NCI-H524 (cell line): ENCODE measurements around the gene RHOB.

Experiments
- DNase-seq, 2 experiments: peaks; one replicate each; lab custom pipeline; 2025; lab: John Stamatoyannopoulos, UW

The RHOB gene

GRCh38 chr2:20438334-20439192 lies 8.3 kb upstream of the RHOB start:
- DNase-seq = no peak

GRCh38 chr2:20439193-20439475 lies 7.7 kb upstream of the RHOB start:
- DNase-seq = no peak

GRCh38 chr2:20439503-20439902 lies 7.4 kb upstream of the RHOB start:
- DNase-seq = no peak

DNA sequence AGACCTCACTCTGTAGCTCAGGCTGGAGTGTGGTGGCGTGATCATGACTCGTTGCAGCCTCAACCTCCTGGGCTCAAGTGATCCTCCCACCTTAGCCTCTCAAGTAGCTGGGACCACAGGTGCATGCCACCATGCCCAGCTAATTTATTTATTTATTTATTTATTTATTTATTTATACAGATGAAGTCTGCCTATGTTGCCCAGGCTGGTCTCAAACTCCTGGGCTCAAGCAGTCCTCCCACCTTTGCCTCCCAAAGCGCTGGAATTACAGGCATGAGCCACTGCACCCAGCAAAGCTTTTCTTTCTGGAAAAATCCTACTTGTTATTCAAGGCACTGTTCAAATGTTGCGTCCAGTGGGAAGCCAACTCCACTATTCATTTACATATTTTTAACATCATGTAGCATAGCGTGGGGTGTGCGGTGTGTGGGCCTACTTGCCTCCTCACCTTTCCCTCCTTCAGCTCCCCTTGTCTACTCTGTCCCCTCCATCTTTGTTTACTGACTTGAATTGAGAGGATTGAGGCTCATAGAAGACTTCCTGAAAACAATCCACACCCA lies 6.8 kb upstream of the RHOB start:
- no peak for DNase-seq

DNA sequence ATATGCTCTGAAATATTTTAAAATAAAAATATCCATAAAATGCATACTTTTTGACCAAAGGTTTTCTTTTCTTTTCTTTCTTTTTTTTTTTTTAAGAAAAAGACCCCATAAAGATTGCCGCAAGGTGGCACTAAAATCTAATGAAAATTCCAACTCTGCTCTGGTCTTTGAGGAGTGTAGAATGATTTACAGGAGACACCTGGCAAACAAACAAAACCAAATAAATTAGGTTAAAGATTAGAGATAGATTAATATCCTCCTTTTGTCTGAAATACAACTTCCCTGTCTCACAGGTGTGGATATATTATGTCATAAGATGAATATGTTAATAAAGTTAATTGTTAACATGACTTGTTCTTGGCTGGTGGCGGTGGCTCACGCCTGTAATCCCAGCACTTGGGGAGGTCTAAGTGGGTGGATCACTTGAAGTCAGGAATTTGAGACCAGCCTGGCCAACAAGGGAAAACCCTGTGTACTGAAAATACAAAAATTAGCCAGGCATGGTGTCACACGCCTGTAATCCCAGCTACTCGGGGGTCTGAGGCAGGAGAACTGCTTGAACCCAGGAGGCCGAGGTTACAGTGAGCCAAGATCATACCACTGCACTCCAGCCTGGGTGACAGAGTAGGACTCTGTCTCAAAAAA lies 3.5 kb upstream of the RHOB start:
- peak; percentile 42 to 81 for DNase-seq

DNA sequence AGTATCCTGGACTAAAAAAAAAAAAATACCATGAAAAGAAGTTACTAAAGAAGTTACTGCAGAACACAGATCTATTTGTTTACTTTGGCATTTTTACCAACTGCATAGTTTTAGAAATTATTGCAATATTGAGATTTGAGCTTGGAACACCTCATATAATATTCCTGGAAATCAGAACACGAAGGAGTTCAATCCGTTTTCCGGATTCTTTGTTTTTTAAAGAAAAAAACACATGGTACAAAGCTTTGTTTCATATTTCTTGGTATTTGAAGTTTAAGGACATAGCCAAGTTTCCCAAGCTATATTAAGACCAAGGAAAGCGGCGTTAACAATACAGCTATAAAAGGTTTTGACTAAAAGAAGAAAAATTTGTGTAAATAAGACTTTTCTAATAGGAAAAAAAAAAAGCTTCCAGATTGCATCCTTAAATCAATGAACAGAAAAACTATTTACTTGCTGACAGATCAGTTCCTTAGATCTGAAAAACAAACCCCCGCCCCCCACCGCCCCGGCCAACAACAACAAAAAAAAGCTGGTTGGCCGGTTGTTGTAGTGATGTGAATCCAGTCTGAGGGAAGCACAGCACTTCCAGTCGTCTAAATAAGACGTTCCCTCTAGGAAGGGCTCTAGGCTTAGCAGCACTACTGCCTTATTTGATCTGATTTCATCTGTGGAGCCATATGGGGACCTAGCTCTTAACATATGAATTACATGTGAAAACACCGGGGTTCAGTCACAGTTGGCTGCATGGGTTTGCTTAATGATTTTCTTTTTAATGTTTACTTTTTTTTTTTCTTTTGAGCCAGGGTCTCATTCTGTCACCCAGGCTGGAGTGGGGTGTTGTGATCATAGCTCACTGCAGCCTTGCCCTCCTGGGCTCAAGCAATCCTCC lies 2.5 kb upstream of the RHOB start:
- peak in 1 of 2 experiments; percentile 74 for DNase-seq

GRCh38 chr2:20444993-20445910 lies 1.6 kb upstream of the RHOB start:
- DNase-seq = no peak

GRCh38 chr2:20446255-20446916 lies 488 bp upstream of the RHOB start:
- DNase-seq = no peak

DNA sequence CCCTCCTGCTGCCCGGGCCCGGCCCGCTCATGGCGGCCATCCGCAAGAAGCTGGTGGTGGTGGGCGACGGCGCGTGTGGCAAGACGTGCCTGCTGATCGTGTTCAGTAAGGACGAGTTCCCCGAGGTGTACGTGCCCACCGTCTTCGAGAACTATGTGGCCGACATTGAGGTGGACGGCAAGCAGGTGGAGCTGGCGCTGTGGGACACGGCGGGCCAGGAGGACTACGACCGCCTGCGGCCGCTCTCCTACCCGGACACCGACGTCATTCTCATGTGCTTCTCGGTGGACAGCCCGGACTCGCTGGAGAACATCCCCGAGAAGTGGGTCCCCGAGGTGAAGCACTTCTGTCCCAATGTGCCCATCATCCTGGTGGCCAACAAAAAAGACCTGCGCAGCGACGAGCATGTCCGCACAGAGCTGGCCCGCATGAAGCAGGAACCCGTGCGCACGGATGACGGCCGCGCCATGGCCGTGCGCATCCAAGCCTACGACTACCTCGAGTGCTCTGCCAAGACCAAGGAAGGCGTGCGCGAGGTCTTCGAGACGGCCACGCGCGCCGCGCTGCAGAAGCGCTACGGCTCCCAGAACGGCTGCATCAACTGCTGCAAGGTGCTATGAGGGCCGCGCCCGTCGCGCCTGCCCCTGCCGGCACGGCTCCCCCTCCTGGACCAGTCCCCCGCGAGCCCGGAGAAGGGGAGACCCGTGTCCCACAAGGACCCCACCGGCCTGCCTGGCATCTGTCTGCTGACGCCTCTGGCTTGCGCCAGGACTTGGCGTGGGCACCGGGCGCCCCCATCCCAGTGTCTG lies 767 bp downstream of the RHOB start:
- peak in 1 of 2 experiments; percentile 58 for DNase-seq

DNA sequence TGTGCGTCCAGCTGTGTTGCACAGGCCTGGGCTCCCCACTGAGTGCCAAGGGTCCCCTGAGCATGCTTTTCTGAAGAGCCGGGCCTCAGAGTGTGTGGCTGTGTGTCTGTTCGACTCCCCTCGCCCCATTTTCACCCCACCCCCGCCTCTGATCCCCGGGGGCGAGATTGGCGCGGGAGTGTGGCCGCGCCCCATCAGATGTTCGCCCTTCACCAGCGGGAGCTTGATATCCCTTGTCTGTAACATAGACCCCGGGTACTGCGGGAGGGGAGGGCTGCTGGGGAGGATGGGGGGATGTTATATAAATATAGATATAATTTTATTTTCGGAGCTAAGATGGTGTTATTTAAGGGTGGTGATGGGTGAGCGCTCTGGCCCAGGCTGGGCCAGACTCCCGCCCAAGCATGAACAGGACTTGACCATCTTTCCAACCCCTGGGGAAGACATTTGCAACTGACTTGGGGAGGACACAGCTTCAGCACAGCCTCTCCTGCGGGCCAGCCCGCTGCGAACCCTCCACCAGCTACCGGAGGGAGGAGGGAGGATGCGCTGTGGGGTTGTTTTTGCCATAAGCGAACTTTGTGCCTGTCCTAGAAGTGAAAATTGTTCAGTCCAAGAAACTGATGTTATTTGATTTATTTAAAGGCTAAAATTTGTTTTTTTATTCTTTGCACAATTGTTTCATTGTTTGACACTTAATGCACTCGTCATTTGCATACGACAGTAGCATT lies 1.5 kb downstream of the RHOB start:
- DNase-seq = peak in 1 of 2 experiments; percentile 58

DNA sequence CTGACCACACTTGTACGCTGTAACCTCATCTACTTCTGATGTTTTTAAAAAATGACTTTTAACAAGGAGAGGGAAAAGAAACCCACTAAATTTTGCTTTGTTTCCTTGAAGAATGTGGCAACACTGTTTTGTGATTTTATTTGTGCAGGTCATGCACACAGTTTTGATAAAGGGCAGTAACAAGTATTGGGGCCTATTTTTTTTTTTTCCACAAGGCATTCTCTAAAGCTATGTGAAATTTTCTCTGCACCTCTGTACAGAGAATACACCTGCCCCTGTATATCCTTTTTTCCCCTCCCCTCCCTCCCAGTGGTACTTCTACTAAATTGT lies 2.1 kb downstream of the RHOB start:
- DNase-seq = no peak

GRCh38 chr2:20449501-20450200 lies 2.8 kb downstream of the RHOB start:
- peak in 1 of 2 experiments; percentile 19 for DNase-seq

DNA sequence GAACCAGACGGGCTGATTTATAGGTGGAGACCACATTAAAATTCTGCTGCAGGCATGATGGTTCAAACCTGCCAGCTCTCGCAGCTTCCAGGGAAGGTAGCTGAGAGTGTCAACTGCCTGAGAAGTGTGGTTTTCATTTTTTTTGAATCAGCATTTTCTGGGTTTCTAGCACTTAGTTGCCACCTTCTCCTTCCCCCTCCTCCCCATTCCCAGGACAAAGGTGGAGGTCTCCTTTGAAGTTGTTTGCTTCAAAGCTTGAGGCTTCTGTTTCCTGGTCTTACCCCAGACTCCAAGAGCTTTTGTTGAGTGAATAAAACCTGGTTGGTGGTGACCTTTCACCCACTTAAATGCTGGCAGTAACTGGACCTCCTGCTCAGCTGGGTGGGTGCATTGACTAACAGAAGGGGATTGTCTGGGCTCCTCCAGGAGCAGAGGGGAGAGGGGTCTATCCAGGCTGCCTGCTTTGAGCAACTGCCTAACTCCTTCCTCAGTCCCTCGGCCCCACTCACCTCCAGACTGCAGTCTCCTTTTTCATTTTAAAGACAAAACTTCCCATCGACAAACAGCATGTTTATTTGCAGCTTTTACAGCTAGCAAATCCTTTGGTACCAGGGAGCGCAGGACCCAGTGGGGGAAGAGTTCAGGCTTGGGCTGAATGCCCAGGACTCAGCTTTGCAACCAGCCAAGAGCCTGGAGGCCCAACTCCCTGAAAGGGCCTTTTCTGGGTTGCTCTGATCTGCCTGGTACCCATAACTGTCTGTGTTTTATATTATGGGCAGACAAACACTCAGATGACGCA lies 3.5 kb downstream of the RHOB start:
- peak in 1 of 2 experiments; percentile 42 for DNase-seq

GRCh38 chr2:20451000-20451290 lies 4.1 kb downstream of the RHOB start:
- no peak for DNase-seq

GRCh38 chr2:20451341-20451740 lies 4.5 kb downstream of the RHOB start:
- no peak for DNase-seq

GRCh38 chr2:20451761-20452499 lies 5.1 kb downstream of the RHOB start:
- no peak for DNase-seq

GRCh38 chr2:20452551-20452950 lies 5.7 kb downstream of the RHOB start:
- peak in 1 of 2 experiments; percentile 27 for DNase-seq
